Lower leg skin (tissue), 4 donors: ENCODE measurements around the gene GEMIN4. TPM values are rescaled to one million over a fixed set of nuclear protein-coding genes. Genes with fewer than 3 reads are reported as not detected.

Experiments
- DNase-seq, 2 donors: peaks; one replicate each; pipeline ENCODE4 v3.0.0-alpha.2; 2019; ENCODE audit warnings: low spot score in 2 of 2
- H3K4me3 ChIP-seq: fragments of 200-600 bp; sonication (generic); 2 replicates; pipeline ENCODE4 v1.5.1; 2017; ENCODE audit warnings: mild to moderate bottlenecking, low read depth; ENCODE audit not compliant: poor library complexity, severe bottlenecking
- POLR2A ChIP-seq, 2 donors: fragments of 450-650 bp; IDR thresholded peaks; one replicate each; pipeline ENCODE4 v1.6.1; 2016 to 2017; ENCODE audit warnings: antibody characterized with exemption in 2 of 2, mild to moderate bottlenecking in 1 of 2, moderate library complexity in 1 of 2
- WGBS, 2 donors: methylation state at CpG; one replicate each; pipeline ENCODE4 v1.1.5; 2018; 5-methylcytosine and 5-hydroxymethylcytosine counted together
- intact Hi-C: fragments of 100-400 bp; cut with DNase I; formaldehyde crosslinking; loops from one replicate; pipeline ENCODE4 v1.15.0; 2023; ENCODE audit warnings: low total_unique reads
- total RNA-seq, 4 donors: library from RNA; depleted of rRNA; stranded (reverse); fragments of >200 nt; gene quantifications; one replicate each; pipeline ENCODE4 v1.1.0, GENCODE V29; 2016
- TF ChIP-seq, protein P1 (sequence below), 3 donors: fragments of 450-650 bp; IDR thresholded peaks; one replicate each; pipeline ENCODE4 v1.5.1; 2016; ENCODE audit warnings: antibody characterized with exemption in 3 of 3, mild to moderate bottlenecking in 3 of 3, moderate library complexity in 2 of 3

The GEMIN4 gene
- total RNA-seq, 4 donors from 2014 or later, result 27.7 to 48.3 (median 37.7) TPM

GRCh38 chr17:696369-696768 is 55.7 kb downstream of the GEMIN4 start:
- no peak overlapping the region for H3K4me3 ChIP-seq
- TF ChIP-seq, protein P1, sequence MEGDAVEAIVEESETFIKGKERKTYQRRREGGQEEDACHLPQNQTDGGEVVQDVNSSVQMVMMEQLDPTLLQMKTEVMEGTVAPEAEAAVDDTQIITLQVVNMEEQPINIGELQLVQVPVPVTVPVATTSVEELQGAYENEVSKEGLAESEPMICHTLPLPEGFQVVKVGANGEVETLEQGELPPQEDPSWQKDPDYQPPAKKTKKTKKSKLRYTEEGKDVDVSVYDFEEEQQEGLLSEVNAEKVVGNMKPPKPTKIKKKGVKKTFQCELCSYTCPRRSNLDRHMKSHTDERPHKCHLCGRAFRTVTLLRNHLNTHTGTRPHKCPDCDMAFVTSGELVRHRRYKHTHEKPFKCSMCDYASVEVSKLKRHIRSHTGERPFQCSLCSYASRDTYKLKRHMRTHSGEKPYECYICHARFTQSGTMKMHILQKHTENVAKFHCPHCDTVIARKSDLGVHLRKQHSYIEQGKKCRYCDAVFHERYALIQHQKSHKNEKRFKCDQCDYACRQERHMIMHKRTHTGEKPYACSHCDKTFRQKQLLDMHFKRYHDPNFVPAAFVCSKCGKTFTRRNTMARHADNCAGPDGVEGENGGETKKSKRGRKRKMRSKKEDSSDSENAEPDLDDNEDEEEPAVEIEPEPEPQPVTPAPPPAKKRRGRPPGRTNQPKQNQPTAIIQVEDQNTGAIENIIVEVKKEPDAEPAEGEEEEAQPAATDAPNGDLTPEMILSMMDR (IDR thresholded peaks at IDR 0.05), result no peak
- TF ChIP-seq POLR2A (IDR thresholded peaks at IDR 0.05), result no peak
- no peak for DNase-seq
- 83% methylated on average over 2 of the region's 2 CpGs for WGBS, 2 donors
- intact Hi-C loops, result no loop called here

Other genes with a start within 250 kb of the GEMIN4 start
- gene VPS53, start 37.4 kb downstream of the GEMIN4 start, total RNA-seq, result 10 to 100 TPM; 25.6 to 44.2 (median 29.4) TPM
- 100 to 1,000 TPM in 1 of 4 donors, 10 to 100 TPM in 3; 75.2 to 111 (median 78.8) TPM for gene TLCD3A, start 19.7 kb downstream of the GEMIN4 start, total RNA-seq
- 10 to 100 TPM; 69.7 to 99.5 (median 84.0) TPM for gene GLOD4, start 30.0 kb upstream of the GEMIN4 start, total RNA-seq
- 10 to 100 TPM; 28.9 to 44.9 (median 35.8) TPM for gene MRM3, start 30.1 kb upstream of the GEMIN4 start, total RNA-seq
- 10 to 100 TPM; 11.3 to 51.6 (median 31.8) TPM for gene NXN, start 227.5 kb upstream of the GEMIN4 start, total RNA-seq
- 10 to 100 TPM; 11.7 to 15.7 (median 13.9) TPM for gene TIMM22, start 244.9 kb upstream of the GEMIN4 start, total RNA-seq